Sigmoid colon (tissue), 4 donors: ENCODE results near the gene CDC42BPG.

Source experiments
- POLR2A ChIP-seq, 2 donors: fragments of 450-650 bp; IDR thresholded peaks; one replicate each; pipeline ENCODE4 v1.6.1; 2016; ENCODE audit warnings: antibody characterized with exemption in 2 of 2, mild to moderate bottlenecking in 2 of 2, moderate library complexity in 2 of 2
- POLR2AphosphoS5 ChIP-seq, 4 donors: sonication (generic); formaldehyde crosslinking; IDR thresholded peaks; one replicate each; pipeline ENCODE4 v1.6.1; 2017; ENCODE audit warnings: antibody characterized with exemption in 4 of 4
- TF ChIP-seq, protein P1 (sequence below), 4 experiments: fragments of 450-650 bp in 3 of 4; fragments of 200-600 bp in 1 of 4; IDR thresholded peaks; one replicate each; pipeline ENCODE4 v1.5.1; 2016 to 2019; ENCODE audit warnings: antibody characterized with exemption in 4 of 4, mild to moderate bottlenecking in 3 of 4, moderate library complexity in 2 of 4

DNA sequence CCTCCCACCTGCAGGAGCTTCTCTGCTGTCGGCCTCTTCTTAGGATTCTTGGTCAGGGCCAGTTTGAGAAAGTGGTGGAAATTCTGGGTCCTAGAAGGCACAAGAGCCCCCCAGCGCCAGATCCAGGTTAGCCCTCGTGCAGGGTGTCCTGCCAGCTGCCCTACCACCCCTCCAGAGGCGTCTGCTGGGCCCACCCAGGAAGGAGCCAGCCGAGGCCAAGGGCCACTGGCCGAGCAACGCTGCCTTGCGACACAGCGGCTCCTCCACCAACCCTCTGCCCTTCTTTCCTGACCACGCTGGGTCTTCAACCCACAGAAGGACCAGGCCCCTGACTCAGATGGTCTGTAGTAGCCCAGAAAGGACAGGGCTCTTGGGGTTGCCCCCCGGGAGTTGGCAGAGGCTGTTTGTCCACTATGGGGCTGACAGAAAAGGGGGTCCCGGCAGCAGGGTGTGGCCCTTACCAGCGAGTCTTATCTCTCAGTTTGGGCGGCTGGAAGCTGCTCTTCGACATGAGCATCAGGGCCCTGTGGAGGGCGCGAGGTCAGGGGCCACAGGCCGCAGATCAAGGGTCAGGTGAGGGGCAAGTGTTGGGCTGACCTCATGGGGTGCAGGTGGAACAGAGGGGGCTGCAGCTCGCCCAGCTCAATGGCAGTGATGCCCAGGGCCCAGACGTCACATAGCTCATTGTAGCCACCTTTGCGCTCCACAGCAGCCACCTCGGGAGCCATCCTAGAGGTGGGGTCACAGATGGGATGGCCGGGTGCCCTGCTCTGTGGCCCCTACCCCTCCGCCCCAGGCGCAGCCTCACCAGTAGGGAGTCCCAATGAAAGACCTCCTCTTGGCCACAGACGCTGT lies 43.9 kb downstream of the CDC42BPG start:
- TF ChIP-seq, protein P1, sequence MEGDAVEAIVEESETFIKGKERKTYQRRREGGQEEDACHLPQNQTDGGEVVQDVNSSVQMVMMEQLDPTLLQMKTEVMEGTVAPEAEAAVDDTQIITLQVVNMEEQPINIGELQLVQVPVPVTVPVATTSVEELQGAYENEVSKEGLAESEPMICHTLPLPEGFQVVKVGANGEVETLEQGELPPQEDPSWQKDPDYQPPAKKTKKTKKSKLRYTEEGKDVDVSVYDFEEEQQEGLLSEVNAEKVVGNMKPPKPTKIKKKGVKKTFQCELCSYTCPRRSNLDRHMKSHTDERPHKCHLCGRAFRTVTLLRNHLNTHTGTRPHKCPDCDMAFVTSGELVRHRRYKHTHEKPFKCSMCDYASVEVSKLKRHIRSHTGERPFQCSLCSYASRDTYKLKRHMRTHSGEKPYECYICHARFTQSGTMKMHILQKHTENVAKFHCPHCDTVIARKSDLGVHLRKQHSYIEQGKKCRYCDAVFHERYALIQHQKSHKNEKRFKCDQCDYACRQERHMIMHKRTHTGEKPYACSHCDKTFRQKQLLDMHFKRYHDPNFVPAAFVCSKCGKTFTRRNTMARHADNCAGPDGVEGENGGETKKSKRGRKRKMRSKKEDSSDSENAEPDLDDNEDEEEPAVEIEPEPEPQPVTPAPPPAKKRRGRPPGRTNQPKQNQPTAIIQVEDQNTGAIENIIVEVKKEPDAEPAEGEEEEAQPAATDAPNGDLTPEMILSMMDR (IDR thresholded peaks at IDR 0.05): no peak
- TF ChIP-seq POLR2A (IDR thresholded peaks at IDR 0.05): no peak
- no peak for TF ChIP-seq POLR2AphosphoS5 (IDR thresholded peaks at IDR 0.05)
